ENCODE results near the gene DRAM1. TPM values are rescaled to one million over a fixed set of nuclear protein-coding genes. Genes with fewer than 3 reads are reported as not detected.
A peak's percentile ranks its signal among the peaks of the same experiment; 100 is the strongest.

DRAM1 gene
- total and polyA plus RNA-seq, 9 of the 15 experiments (the other 6 are each of a cell fraction or from before 2014, with no cell fraction given) = 1.4 to 4.3 (median 2.7) TPM

- 0 out of 4 replicates have a peak, but pooled peaks of 1 of the 2 experiments have one; percentile 33 for TF ChIP-seq ZMIZ1 (IDR thresholded peaks at IDR 0.05; ENCODE audit: low read depth in 2 of 2, low read length in 2 of 2)
- no peak for TF ChIP-seq MCM3 (IDR thresholded peaks at IDR 0.05)
- TF ChIP-seq NCOA2 (IDR thresholded peaks at IDR 0.05; ENCODE audit: partially characterized antibody in 2 of 2) = no peak
- TF ChIP-seq MXD1 (CRISPR knock-in tag; IDR thresholded peaks at IDR 0.05; ENCODE audit: borderline replicate concordance, poor library complexity, severe bottlenecking) = no peak
- TF ChIP-seq TAL1 (IDR thresholded peaks at IDR 0.05) = no peak
- TF ChIP-seq TAF9B (IDR thresholded peaks at IDR 0.05; ENCODE audit: partially characterized antibody) = peak; percentile 38
- no peak for TF ChIP-seq PTRF (tag; IDR thresholded peaks at IDR 0.05)
- TF ChIP-seq RUNX1 (IDR thresholded peaks at IDR 0.05; ENCODE audit: low read depth) = no peak
- TF ChIP-seq ELF1 (tag; IDR thresholded peaks at IDR 0.05) = peak; percentile 59
- 0 out of 2 replicates have a peak, but pooled peaks have one; percentile 19 for TF ChIP-seq ZNF79 (CRISPR knock-in tag; IDR thresholded peaks at IDR 0.05; ENCODE audit: low read depth)
- no peak for TF ChIP-seq ZBTB40 (IDR thresholded peaks at IDR 0.05)
- TF ChIP-seq ZBTB40 (CRISPR knock-in tag; IDR thresholded peaks at IDR 0.05) = no peak
- TF ChIP-seq SLC30A9 (CRISPR knock-in tag; IDR thresholded peaks at IDR 0.05) = no peak
- no peak for TF ChIP-seq PHB2 (IDR thresholded peaks at IDR 0.05; ENCODE audit: low read depth)
Observed at GRCh38 chr12:101876861-101877805, at the start of gene DRAM1 (continued).

Measured in K562 (cell line).